ENCODE data around the gene PRDM4. TPM values are rescaled to one million over a fixed set of nuclear protein-coding genes. Genes with fewer than 3 reads are reported as not detected.
"Not testable (repeated sequence)": the region's sequence is repeated elsewhere in the genome, so short reads cannot be mapped to it uniquely, and the experiment has no call there.

The PRDM4 gene
- total and polyA plus RNA-seq, 4 donors: 2.3 to 7.5 (median 5.6) TPM

DNA sequence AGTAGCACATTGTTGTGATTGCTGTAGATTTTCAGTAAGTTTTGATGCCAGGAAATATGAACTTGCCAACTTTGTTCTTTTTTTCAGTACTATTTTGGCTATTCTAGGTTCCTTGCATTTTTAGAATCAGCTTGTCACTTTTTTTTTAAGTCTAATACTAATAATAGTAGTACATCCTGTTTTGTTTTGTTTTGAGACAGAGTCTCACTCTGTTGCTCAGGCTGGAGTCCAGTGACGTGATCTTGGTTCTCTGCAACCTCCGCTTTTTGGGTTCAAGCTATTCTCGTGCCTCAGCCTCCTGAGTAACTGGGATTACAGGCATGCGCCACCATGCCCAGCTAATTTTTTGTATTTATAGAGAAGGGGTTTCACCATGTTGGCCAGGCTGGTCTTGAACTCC lies 58.8 kb downstream of the PRDM4 start:
- Histone ChIP-seq H3K36me3 (ENCODE audit: control insufficient read depth in 4 of 4, insufficient read depth in 3 of 4, low read depth in 1 of 4, low read length in 3 of 4) (peaks cover 5 to 73% (median 60%) of the 10 kb centered on the region in 4 donors), H3K27ac (ENCODE audit: low read depth in 1 of 2, low read length in 2 of 2) (no peak overlapping the region), H3K27me3 (ENCODE audit: control insufficient read depth in 4 of 4, insufficient read depth in 4 of 4, low read length in 3 of 4) (no peaks in the 10 kb centered on the region), H3K9ac (ENCODE audit: low read depth in 1 of 2, low read length in 2 of 2) (no peak overlapping the region), H3K4me3 (ENCODE audit: low read depth in 1 of 3, low read length in 3 of 3) (no peak overlapping the region), H3K9me3 (ENCODE audit: control insufficient read depth in 4 of 4, low read length in 3 of 4) (no peaks in the 10 kb centered on the region), H3K4me1 (ENCODE audit: control insufficient read depth in 4 of 4, insufficient read depth in 4 of 4, low read length in 3 of 4) (no peaks in the 10 kb centered on the region)
- DNase-seq (ENCODE audit: low spot score): no peak
- 92% methylated on average over 4 of the region's 4 CpGs for WGBS
- TF ChIP-seq, protein P1, sequence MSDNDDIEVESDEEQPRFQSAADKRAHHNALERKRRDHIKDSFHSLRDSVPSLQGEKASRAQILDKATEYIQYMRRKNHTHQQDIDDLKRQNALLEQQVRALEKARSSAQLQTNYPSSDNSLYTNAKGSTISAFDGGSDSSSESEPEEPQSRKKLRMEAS (IDR thresholded peaks at IDR 0.05): no peak
- TF ChIP-seq YY1 (IDR thresholded peaks at IDR 0.05): no peak

DNA sequence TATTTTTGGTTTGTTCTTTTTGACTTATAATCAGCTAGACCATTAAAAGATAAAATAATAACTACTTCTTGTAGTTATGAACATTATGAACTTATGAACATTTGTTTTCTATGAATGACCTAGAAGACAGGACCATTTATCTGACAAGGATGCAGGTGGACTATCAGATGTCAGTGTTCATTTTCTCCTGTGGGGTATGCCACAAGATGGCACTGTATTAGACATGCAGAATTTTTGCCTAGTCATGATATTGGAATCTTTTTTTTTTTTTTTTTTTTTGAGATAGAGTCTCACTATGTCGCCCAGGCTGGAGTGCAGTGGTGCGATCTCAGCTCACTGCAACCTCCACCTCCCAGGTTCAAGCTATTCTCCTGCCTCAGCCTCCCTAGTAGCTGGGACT lies 65.2 kb downstream of the PRDM4 start:
- TF ChIP-seq, protein P2, sequence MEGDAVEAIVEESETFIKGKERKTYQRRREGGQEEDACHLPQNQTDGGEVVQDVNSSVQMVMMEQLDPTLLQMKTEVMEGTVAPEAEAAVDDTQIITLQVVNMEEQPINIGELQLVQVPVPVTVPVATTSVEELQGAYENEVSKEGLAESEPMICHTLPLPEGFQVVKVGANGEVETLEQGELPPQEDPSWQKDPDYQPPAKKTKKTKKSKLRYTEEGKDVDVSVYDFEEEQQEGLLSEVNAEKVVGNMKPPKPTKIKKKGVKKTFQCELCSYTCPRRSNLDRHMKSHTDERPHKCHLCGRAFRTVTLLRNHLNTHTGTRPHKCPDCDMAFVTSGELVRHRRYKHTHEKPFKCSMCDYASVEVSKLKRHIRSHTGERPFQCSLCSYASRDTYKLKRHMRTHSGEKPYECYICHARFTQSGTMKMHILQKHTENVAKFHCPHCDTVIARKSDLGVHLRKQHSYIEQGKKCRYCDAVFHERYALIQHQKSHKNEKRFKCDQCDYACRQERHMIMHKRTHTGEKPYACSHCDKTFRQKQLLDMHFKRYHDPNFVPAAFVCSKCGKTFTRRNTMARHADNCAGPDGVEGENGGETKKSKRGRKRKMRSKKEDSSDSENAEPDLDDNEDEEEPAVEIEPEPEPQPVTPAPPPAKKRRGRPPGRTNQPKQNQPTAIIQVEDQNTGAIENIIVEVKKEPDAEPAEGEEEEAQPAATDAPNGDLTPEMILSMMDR (IDR thresholded peaks at IDR 0.05; ENCODE audit: low read depth, low read length, missing input control): peak; percentile 14
- peak; percentile 16 to 24 for TF ChIP-seq RAD21 (IDR thresholded peaks at IDR 0.05)
- H3K27ac ChIP-seq (ENCODE audit: low read depth in 1 of 2, low read length in 2 of 2); H3K9me3 ChIP-seq (ENCODE audit: control insufficient read depth in 4 of 4, low read length in 3 of 4); H3K9ac ChIP-seq (ENCODE audit: low read depth in 1 of 2, low read length in 2 of 2); H3K4me1 ChIP-seq (ENCODE audit: control insufficient read depth in 4 of 4, insufficient read depth in 4 of 4, low read length in 3 of 4); H3K4me3 ChIP-seq (ENCODE audit: low read depth in 1 of 3, low read length in 3 of 3); H3K27me3 ChIP-seq (ENCODE audit: control insufficient read depth in 4 of 4, insufficient read depth in 4 of 4, low read length in 3 of 4); DNase-seq (ENCODE audit: low spot score): not testable (repeated sequence)
- 90% methylated on average over 2 of the region's 2 CpGs for WGBS
- H3K36me3 ChIP-seq (ENCODE audit: control insufficient read depth in 4 of 4, insufficient read depth in 3 of 4, low read depth in 1 of 4, low read length in 3 of 4): peaks cover 10 to 83% (median 68%) of the 10 kb centered on the region in 4 donors

DNA sequence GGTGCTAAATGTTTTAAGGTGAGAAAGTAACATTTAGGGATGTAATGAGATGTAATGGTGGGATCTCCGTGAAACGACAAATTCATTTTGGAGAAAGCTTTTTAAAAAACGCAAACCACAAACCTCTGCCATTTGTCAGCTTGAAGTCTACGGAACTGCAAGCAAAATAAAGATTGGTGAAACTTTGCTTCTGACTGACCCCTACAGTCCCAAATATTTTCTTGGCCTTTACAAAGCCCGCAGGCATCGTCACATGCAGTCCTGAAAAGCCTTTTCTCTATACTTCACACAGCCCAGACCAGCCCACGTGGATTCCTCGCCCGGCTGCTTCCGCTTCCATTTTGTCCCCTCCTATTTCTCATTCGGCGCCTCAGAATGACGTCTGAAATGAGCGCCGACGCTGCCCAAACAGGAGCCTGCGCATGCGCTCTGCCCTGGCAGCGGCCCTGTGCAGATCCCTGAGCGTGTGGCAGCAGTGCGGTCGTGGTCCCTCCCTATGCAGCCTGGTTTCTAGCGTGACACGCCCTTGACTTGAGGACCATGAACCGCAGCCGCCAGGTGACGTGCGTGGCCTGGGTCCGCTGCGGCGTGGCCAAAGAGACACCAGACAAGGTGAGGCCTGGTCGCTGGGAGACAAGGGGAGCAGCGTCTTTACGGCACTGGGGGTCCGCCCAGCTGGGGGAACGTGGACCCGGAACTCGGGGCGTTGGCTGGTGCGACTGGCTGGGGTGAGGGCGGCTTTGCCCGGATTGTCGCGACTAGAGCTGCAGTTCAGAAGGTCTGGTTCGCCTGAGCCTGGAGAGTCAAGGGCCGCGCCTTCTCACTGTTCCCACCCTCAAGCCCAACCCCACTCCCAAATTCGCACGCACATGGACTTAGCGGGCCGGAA lies 75.3 kb downstream of the PRDM4 start, which contains the start of gene PWP1:
Gene PWP1 (plus strand): TSS at position 440 of the 889 bp plus-strand sequence. CDS start 101 bp downstream, at position 541.
- H3K36me3 ChIP-seq (ENCODE audit: control insufficient read depth in 4 of 4, insufficient read depth in 3 of 4, low read depth in 1 of 4, low read length in 3 of 4): peaks cover 2 to 20% (median 16%) of the 10 kb centered on the region in 4 donors
- DNase-seq (ENCODE audit: low spot score): peak; percentile 95
- H3K27me3 ChIP-seq (ENCODE audit: control insufficient read depth in 4 of 4, insufficient read depth in 4 of 4, low read length in 3 of 4): no peaks in the 10 kb centered on the region
- under 1% methylated on average over 51 of the region's 51 CpGs for WGBS
- peaks cover 1 to 17% (median 9%) of the 10 kb centered on the region in 4 donors for H3K4me1 ChIP-seq (ENCODE audit: control insufficient read depth in 4 of 4, insufficient read depth in 4 of 4, low read length in 3 of 4)
- peak within 1 kb of the TSS; percentile 82 to 90 for H3K27ac ChIP-seq (ENCODE audit: low read depth in 1 of 2, low read length in 2 of 2)
- H3K4me3 ChIP-seq (ENCODE audit: low read depth in 1 of 3, low read length in 3 of 3): peak within 1 kb of the TSS; percentile 77 to 99 (median 88)
- no peaks in the 10 kb centered on the region for H3K9me3 ChIP-seq (ENCODE audit: control insufficient read depth in 4 of 4, low read length in 3 of 4)
- peak within 1 kb of the TSS; percentile 81 to 92 for H3K9ac ChIP-seq (ENCODE audit: low read depth in 1 of 2, low read length in 2 of 2)
- TF ChIP-seq YY1 (IDR thresholded peaks at IDR 0.05) (peak; percentile 98), HNF4G (IDR thresholded peaks at IDR 0.05) (no peak), FOXA2 (IDR thresholded peaks at IDR 0.05) (no peak), GABPA (IDR thresholded peaks at IDR 0.05 in 1 of 2, conservative IDR thresholded peaks at IDR 0.05 in 1 of 2) (peak; percentile 10 to 83), NR2F2 (IDR thresholded peaks at IDR 0.05) (no peak), RAD21 (IDR thresholded peaks at IDR 0.05) (no peak), HNF4A (conservative IDR thresholded peaks at IDR 0.05) (peak in 1 of 2 donors; percentile 2), SP1 (IDR thresholded peaks at IDR 0.05) (peak; percentile 39), EGR1 (IDR thresholded peaks at IDR 0.05; ENCODE audit: low read depth in 2 of 2) (peak in 1 of 2 donors; percentile 16), FOXA1 (IDR thresholded peaks at IDR 0.05) (peak; percentile 11), TAF1 (conservative IDR thresholded peaks at IDR 0.05) (peak; percentile 57), RXRA (IDR thresholded peaks at IDR 0.05) (no peak)
- TF ChIP-seq, protein P3, sequence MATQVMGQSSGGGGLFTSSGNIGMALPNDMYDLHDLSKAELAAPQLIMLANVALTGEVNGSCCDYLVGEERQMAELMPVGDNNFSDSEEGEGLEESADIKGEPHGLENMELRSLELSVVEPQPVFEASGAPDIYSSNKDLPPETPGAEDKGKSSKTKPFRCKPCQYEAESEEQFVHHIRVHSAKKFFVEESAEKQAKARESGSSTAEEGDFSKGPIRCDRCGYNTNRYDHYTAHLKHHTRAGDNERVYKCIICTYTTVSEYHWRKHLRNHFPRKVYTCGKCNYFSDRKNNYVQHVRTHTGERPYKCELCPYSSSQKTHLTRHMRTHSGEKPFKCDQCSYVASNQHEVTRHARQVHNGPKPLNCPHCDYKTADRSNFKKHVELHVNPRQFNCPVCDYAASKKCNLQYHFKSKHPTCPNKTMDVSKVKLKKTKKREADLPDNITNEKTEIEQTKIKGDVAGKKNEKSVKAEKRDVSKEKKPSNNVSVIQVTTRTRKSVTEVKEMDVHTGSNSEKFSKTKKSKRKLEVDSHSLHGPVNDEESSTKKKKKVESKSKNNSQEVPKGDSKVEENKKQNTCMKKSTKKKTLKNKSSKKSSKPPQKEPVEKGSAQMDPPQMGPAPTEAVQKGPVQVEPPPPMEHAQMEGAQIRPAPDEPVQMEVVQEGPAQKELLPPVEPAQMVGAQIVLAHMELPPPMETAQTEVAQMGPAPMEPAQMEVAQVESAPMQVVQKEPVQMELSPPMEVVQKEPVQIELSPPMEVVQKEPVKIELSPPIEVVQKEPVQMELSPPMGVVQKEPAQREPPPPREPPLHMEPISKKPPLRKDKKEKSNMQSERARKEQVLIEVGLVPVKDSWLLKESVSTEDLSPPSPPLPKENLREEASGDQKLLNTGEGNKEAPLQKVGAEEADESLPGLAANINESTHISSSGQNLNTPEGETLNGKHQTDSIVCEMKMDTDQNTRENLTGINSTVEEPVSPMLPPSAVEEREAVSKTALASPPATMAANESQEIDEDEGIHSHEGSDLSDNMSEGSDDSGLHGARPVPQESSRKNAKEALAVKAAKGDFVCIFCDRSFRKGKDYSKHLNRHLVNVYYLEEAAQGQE (IDR thresholded peaks at IDR 0.05): peak; percentile 64
- TF ChIP-seq, protein P2 (IDR thresholded peaks at IDR 0.05; ENCODE audit: low read depth, low read length, missing input control): no peak
- TF ChIP-seq, protein P4, sequence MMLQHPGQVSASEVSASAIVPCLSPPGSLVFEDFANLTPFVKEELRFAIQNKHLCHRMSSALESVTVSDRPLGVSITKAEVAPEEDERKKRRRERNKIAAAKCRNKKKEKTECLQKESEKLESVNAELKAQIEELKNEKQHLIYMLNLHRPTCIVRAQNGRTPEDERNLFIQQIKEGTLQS (IDR thresholded peaks at IDR 0.05): peak; percentile 89

Data from liver (tissue), 9 donors.